8988T (cell line): ENCODE data around the gene PAGE4.

Experiments used
- DNase-seq: peaks from one replicate; pipeline ENCODE4 v3.0.0; 2011

Gene PAGE4, protein sequence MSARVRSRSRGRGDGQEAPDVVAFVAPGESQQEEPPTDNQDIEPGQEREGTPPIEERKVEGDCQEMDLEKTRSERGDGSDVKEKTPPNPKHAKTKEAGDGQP

DNA sequence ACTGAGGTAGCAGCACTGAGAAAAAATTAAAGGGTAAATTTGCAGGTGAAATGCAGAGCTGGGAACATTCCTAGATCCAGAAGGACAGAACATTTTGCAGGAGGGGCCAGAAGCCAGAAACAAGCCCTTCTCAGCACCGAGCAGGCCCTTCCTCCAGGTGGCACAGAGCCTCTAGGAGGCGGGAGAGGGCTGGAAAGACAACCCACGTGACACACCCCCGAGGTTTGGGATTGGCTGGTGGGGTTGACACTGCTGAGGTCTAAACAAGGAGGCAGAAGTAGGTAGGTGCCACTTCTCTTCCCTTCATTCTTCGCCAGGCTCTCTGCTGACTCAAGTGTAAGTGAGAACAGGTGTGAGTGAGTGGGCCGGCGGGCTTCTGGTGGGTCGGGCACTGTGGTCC lies at the start of gene PAGE4:
TSS of gene PAGE4 (plus strand) at position 288 of the 400 bp plus-strand sequence. CDS start 1,126 bp downstream, outside the sequence.
- no peak for DNase-seq

DNA sequence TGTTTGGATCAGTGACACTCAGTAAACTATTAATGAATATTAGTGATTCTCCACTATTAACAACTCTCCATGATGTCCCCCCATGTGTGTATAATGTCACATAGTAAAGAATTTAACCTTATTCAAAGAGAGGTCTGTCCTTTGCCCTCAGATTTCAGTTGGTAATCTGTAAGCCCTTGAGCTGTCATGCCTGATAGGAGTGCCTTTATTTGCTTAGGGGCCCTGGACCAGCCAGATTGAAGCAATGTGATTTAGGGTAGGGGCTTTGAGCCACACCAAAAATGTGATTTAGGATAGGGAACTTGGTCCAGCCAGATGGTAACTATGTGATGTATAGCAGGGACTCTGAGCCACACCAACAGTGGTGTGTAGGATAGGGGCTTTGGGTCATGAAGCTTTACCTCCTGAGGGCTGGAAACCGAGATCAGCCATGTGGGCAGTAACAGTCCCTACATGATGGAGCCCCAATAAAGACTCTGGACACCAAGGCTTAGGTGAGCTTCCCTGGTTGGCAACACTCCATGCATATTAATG lies 44.3 kb upstream of the PAGE4 start:
- no peak for DNase-seq

DNA sequence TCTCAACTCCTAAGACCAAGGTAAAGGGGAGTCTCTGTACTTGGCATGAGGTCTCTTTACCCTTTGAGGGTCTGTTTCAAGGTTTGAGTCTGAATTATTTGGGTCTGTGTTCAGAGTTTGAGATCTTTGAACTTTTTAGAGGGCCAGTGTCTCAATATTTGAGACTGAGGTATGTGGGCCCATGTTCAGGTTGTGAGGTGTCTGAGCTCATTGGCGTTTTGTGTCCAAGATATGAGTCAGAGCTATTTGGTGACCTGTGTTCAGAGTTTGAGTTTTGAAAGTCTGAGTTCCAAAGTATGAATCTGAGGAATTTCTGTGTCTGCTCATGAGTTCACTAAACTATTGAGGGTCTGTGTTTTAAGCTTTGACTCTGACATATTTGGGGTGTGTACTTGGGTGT lies 36.7 kb upstream of the PAGE4 start:
- DNase-seq: no peak

DNA sequence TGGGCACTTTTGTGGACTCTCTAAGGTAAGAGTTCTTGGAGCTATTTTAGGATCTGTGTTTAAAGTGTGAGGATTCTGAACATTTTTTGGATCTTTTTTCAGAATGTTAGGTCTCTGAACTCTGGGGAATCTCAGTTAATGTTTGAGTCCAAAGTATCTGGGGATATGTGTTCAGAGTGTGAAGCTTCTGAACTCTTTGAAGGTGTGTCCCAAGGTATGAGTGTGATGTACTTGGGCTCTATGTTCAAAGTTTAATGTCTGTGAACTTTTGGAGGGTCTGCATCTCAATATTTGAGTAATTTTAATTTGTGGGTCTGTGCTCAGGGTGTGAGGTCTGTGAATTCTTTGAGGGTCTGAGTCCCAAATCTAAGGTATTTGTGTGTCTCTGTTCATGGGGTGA lies 35.4 kb upstream of the PAGE4 start:
- no peak for DNase-seq

DNA sequence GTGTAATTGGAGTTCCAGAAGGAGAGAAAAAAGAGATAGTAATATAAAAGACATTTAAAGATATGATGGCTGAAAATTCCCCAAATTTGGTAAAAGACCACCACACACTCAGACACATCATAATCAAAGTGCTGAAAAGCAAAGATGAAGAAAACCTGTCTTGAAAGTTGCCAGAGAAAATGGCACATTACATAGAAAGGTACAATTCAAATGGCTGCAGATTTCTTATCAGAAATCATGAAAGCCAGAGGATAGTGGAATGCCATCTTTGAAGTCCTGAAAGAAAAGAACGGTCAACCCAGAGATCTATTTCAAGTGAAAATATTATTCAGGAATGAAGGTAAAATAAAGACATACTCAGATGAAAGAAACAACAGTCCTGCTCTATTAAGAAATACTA lies 29.3 kb upstream of the PAGE4 start:
- no peak for DNase-seq

DNA sequence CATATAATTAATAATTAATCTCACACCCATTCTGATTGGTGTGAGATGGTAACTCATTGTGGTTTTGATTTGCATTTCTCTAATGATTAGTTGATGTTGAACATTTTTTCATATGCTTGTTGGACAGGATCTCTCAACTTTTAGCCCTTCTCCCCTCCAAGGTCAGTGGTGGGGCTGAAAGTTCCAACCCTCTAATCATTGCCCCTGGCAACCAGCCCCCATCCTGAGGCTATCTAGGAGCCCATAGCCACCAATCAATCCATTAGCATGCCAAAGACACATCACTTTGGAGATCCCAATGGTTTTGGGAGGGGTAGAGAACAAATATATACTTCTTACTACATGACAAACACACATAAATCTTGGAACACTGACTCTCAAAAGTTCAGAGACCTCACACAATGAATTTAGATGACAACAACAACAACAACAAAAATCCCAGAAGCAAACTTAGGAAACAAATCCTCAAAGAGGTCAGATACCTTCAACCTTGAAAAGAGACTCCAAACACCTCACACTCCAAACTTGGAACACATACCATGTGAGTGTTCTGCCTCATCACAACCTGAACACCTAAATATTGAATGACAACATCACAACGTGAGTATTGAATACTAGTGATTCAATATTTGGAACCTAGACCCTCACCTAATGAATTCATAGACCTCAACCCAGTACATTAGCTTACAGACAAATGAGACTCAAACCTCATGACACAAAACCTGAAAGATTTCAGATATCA lies 19.0 kb upstream of the PAGE4 start:
- DNase-seq: no peak

DNA sequence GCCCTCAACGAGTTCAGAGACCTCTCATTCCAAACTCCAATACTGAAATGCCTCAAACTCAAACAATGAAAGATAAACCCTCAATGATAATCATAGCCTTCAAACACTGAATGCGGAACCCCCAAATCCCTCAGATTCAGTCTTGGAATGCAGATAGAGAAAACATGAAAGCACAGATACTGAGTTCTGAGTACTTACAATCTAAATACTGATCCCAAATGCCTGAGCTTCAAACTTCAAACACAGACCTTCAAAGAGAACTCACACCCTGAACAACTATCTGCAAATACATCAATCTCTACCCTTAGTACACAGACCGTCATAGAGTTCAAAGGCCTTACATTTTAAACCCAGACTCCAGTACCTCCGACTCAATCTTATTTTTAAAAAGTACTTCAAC lies 16.9 kb upstream of the PAGE4 start:
- no peak for DNase-seq

DNA sequence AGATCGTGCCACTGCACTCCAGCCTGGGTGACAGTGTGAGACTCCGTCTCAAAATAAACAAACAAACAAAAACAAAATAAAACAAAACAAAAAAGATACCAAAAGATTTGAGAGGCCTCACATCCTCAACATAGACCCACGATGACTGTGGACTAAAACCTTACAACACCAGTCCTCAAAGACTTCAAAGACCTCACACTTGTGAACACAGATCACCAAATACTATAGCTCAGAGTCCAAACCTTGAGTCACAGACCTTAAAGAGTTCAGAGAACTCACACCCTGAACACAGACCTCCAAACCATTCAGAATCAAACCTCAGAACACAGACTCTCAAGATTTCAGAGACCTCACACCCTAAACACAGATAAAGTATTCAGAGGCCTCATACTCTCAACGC lies 12.7 kb upstream of the PAGE4 start:
- no peak for DNase-seq

DNA sequence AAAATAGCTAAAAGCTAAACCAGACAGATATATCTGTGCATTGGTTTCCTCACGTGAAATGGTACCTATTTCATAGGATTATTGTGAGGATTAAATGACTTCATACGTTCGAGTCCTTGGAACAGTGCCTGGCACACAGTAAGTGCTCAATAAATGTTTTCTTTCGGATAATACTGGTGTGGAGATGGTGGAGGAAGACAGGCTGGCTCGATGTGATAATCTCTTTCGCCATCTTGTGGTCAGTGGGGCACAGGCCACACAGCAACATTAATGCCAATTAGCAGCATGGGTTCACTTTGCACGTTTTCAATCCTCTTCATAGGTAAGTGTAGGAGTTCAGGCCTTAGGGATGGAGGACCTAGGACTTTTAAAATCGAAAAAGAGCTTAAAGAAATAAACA lies 9.3 kb downstream of the PAGE4 start:
- peak; percentile 13 for DNase-seq

DNA sequence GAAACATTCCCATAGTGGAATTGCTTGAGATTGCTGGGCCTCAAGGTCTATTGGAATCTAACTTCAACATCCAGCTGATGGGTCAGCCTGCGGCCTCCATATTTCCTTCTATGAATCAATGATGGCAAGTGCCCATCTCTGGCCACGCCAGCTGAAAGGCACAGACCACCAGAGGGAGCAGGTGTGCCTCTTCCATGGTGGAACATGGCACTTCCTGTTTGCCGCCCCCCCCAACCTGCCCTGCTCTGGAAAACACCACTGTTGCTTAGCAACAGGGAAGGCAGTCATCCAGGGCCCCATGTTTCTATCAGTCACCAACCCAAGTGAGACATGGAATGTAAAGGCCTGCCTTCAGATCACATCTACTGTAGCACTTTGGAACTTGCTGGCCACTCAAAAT lies 11.6 kb downstream of the PAGE4 start:
- DNase-seq: peak; percentile 9

DNA sequence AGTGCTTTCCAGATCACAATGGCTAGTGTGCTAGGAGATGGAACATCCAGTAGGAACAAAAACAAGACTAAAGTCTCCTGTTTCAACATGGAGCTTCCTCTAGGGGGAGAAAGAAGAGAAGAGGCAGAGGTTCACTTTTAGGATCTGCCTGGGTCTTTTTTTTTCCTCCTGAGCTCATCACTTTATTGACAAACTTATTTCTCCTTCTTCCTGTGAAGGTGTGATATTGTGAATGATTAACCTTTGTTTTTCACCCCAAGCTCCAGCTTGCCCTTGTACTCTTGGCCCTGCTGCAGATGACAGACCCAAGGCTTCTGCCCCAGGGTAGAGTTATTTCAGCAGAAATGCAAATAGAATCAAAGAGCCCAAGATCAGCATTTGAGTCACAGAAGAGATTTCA lies 13.5 kb downstream of the PAGE4 start:
- no peak for DNase-seq

DNA sequence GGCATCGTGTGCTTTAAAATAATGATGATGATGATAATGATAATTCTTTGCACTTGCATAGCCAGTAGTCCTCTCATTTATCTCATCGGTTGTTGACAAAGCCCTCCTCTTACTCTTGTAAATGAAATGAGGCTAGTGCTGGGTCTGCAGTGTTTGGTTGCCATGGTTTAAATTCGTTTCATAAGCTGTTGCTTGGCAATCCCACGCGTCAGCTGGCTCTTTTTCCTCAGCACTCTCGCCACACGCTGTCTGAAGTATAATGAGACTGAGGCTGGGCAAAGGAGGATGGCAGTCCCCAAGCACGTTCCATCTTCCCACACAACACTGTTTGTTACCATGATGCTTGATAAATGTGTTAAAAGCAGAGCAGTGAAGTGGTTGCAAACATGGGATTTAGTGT lies 15.5 kb downstream of the PAGE4 start:
- no peak for DNase-seq

DNA sequence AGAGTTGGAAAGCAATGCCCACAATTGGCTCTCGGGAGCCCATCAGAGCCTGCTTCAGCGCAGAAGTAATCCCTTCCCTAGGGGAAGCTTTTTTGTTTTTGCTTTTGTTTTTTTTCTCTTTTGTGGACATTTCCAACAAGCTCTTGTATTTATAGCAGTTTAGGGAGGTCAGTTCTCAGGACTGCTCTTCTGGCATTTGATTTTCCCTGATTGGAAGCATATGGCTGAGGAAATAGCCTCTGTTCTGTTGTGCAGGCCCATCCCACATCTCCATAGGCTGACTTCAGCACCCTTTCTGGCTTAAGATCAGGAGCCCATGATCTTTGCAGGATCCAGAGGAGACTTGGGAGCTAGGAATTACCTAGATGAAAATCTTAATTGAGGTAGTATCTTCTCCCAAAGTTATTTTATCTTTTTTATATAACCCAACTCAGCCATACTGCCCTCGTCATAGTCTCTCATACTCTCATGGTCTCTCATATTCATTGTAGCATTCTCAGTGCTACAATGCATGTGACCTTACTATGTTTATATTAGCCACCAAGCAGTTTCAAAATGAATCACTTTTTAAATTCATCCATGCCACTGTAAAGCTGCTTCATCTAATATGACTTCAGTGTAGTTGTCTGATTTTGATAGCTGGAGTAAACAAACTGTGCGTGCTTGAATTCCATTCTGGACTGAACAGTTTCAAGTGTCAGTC lies 16.7 kb downstream of the PAGE4 start:
- no peak for DNase-seq

DNA sequence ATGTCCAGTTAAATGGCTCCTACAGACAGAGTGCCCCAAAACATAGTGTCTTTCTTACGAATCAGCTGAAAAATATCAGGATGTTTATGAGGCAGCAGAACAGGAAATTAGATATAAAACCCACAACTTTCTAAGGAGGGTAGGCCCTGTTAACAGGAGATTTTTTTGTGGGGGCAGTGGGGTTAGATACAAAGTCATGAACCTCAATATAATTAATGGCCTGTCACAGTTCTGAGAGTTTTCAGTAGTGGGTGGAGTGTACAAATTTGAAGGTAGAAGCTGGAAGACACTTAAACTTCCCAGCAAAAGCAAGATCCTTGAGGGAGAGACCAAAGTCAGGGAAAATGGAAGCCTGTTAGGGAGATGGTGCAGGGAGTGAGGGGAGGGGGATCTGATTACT lies 17.4 kb downstream of the PAGE4 start:
- DNase-seq: no peak

DNA sequence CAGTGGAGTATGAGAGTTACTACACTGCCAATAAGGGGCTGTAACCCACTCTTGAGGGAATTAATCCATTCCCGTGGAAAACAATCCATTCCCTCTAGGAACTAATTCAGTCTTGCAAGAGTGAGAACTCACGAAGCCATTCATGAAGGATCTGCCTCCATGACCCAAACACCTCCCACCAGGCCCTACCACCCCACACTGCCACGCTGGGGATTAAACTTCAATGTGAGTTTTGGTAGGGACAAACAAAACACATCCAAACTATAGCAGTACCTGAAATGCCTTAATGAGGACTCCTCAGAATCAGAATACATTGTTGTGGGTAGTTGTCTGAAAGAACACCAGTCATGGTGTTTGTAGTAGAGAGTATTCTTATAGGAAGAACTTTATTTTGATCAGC lies 19.2 kb downstream of the PAGE4 start:
- no peak for DNase-seq

DNA sequence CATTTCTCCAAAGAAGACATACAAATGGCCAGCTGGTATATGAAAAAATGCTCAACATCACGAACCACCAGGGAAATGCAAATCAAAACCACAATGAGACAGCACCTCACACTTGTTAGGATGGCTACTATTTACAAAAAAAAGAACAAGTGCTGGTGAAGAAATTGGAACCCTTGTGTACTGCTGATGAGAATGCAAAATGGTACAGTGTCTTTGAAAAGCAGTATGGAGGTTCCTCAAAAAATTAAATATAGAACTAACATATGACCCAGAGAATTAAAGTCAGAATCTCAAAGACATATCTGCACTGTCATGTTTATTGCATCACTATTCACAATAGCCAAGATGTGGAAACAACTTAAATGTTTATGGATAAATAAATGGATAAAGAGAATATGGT lies 20.9 kb downstream of the PAGE4 start:
- DNase-seq: no peak

DNA sequence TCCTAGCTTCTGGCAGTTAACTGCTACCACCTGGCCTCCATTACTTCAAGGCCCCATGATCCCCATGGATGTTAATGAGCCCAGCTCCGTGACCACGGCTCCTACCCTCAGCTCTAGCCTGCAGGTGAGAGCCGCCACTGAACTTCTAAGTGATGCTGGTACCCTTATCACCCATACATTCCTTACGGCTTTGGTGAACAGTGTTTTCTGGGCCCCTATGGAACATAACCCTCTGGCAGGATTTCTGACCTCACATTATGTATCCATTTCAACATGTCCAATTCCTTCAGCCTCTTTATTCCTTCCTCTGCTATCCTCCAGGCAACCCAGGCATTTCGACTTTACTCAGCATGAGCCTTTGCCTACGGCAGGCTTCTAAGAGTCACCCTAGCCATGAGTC lies 24.6 kb downstream of the PAGE4 start:
- DNase-seq: no peak

DNA sequence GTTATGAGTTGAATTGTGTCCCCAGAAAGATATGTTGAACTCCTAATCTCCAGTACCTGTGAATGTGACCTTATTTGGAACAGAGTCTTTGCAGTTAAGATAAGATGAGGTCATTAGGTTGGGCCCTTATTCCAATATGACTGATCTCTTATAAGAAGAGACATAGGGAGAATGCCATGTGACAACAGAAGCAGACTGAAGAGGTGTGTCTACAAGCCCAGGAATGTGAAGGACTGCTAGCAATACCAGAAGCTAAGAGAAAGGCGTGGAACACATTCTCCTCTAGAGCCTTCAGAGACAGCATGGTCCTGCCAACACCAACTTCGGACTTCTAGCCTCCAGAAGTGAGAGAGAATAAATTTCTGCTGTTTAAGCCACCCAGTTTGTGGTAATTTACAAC lies 27.7 kb downstream of the PAGE4 start:
- no peak for DNase-seq

DNA sequence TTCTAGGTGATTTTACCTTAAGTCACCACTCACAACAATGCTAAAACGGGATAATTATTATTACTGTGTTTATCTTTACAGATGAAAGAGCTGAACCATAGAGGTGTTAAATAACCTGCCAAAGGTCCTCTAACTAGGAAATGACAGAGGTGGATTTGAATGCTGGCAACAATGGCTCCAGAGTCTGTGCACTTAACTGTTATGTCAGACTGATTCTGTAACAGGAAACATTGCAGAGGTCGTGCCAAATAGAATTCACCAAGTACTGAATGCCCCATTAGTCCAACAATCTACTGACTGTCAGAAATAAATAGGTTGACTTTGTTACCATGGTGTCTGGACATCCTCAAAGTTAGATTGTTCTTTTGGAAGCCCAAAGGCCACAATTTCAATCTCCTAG lies 29.2 kb downstream of the PAGE4 start:
- no peak for DNase-seq

DNA sequence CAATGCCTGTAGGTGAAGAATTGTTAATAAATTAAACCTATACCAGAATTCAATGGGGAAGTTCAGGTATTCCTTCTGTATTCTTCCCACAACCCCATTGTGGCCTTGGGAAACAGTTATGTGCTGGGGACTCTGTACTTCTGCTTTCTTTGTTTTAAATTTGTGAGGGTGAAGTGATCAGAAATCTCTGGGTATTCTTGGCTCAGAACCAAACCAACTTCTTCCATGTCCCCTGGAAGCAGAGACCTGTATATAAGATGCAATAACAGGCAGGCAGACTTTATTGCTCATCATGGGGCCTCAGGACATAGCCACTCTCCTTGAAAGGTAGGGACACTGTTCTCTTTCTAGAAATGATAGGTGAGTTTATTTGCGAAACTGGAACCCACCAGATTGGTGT lies 30.4 kb downstream of the PAGE4 start:
- DNase-seq: no peak

DNA sequence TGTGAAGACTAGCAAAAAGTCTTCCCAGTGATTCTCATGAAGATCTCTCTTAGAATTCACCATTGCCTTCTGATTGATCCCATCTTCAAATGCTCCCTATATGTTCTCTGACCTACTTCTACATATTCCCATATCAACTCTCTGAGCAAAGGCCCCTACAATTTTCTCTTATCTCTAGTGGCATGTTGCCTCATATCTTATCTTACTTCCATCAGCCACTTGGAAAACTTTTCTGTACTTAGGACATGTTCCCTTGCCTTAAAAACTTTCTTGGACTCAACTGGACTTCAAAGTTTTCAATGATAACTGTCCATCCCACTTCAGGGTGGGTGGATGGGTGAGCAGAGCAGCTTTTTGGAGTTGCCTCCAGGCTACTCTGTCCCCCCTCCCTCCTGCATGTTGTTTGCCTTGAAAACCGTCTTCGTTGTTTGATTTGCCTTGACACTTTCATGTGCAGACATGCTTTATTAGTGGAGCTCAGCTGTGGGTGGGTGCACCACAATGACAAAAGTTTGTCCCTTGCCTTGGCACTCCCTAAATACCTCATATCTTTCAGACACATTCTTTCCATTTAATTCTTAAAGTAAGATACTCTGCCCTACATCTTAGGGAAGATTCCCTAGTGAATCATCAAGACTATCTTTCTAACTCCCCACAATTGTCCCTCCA lies 31.9 kb downstream of the PAGE4 start:
- DNase-seq: no peak

DNA sequence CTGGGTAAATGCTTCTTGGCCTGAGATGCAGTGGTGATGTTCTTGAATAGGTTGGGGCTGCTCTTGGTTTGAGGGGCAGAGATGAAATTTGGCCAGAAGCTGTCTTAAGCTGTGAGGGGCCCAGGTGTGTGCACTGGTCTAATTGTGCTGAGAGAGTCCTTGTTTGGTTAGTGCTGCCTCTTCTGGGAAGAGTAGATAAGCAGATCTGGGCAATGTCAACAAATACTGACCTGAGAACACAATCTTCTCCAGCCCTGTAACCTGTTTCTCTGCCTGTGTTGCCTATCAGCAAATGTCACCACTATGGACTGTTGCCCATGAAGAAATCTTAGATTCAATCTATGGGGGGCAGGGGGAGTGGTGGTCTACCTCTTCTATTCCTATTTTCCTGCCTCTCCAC lies 33.0 kb downstream of the PAGE4 start:
- DNase-seq: no peak

DNA sequence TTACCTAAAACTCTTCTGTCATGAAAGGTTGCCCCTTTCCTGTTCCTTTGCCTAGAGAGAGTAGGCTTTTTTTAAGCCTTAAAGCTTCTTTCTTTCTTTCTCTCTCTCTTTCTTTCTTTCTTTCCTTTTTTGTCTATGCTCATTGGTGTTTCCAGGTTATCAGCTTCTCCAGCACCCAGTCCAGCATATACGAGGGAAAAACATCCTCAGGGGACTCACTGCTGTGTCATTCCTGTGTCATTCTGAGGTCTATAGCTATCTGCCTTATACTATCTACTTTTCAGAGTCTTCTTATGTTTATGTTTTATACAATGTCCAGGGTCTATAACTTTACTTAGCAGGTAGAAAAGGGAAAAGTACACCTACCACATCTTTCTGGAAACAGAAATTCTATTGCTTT lies 39.6 kb downstream of the PAGE4 start:
- no peak for DNase-seq

DNA sequence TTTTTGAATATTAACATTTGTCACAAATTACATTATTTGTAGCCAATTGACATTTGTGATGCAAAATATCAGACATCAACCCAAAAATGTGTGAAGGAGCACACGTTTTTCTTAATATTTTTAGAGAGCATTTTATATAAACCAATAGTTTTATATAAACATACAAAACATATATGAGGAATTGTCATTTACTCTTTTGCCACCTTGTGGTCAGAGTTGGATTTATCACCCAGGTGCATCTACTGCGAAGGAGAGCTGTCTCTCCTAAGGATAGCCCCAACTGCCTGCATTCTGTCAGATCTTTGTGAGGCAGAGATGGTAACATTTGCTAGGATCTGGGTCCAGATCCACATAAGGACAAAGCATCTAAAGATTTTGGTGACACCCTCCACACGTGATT lies 47.6 kb downstream of the PAGE4 start:
- peak; percentile 65 for DNase-seq
